Hypothalamus (tissue), 51 donors: ENCODE results near the gene ALDH3A2.
"Not testable (repeated sequence)": the region's sequence is repeated elsewhere in the genome, so short reads cannot be mapped to it uniquely, and the experiment has no call there.

ENCODE experiments used
- DNase-seq, 51 donors: peaks; one replicate each; lab custom pipeline; 2025; lab: John Stamatoyannopoulos, UW

The ALDH3A2 gene

GRCh38 chr17:19649274-19649541 is 657 bp downstream of the ALDH3A2 start:
- no peak for DNase-seq

GRCh38 chr17:19650826-19651225 is 2.3 kb downstream of the ALDH3A2 start:
- no peak for DNase-seq

- no peak for DNase-seq
Observed at GRCh38 chr17:19651451-19652238, 3.1 kb downstream of the ALDH3A2 start.

GRCh38 chr17:19652595-19652994 is 4.0 kb downstream of the ALDH3A2 start:
- DNase-seq: peak in 1 of 51 donors; percentile 29

- no peak for DNase-seq
Observed at GRCh38 chr17:19654342-19654886, 5.9 kb downstream of the ALDH3A2 start.

GRCh38 chr17:19654896-19655295 is 6.3 kb downstream of the ALDH3A2 start:
- DNase-seq: no peak

- no peak for DNase-seq
Observed at GRCh38 chr17:19656336-19656735, 7.8 kb downstream of the ALDH3A2 start.

- no peak for DNase-seq
Observed at GRCh38 chr17:19656851-19657581, 8.5 kb downstream of the ALDH3A2 start.

- DNase-seq: no peak
Observed at GRCh38 chr17:19659366-19660177, 11.0 kb downstream of the ALDH3A2 start.

GRCh38 chr17:19660219-19660870 is 11.8 kb downstream of the ALDH3A2 start:
- DNase-seq: no peak

- DNase-seq: no peak
Observed at GRCh38 chr17:19661121-19661520, 12.6 kb downstream of the ALDH3A2 start.

- no peak for DNase-seq
Observed at GRCh38 chr17:19663097-19663496, 14.5 kb downstream of the ALDH3A2 start.

- no peak for DNase-seq
Observed at GRCh38 chr17:19664136-19664820, 15.7 kb downstream of the ALDH3A2 start.

- DNase-seq: no peak
Observed at GRCh38 chr17:19664821-19665181, 16.2 kb downstream of the ALDH3A2 start.

- not testable (repeated sequence) for DNase-seq
Observed at GRCh38 chr17:19669680-19670079, 21.1 kb downstream of the ALDH3A2 start.

- DNase-seq: no peak
Observed at GRCh38 chr17:19670908-19671307, 22.4 kb downstream of the ALDH3A2 start.

GRCh38 chr17:19671433-19671832 is 22.9 kb downstream of the ALDH3A2 start:
- DNase-seq: no peak

GRCh38 chr17:19672009-19672750 is 23.6 kb downstream of the ALDH3A2 start:
- DNase-seq: peak in 12 of 51 donors; percentile 3 to 46 (median 18)

- no peak for DNase-seq
Observed at GRCh38 chr17:19673623-19674022, 25.1 kb downstream of the ALDH3A2 start.
